Skin epidermis (tissue), 12 donors: ENCODE results near the gene ATF6.
A peak's percentile ranks its signal among the peaks of the same experiment; 100 is the strongest.

Experiments used
- H3K27ac ChIP-seq, 21 experiments: fragments of 200-600 bp; sonication (generic) in 11 of 21; one replicate each; pipeline ENCODE4 v1.5.0; 2020; ENCODE audit warnings: mild to moderate bottlenecking in 3 of 21, inconsistent platforms in 2 of 21, moderate library complexity in 2 of 21
- H3K4me3 ChIP-seq, 7 experiments: fragments of 200-600 bp; sonication (generic) in 2 of 7; one replicate each; pipeline ENCODE4 v1.5.0; 2020; ENCODE audit warnings: inconsistent platforms in 2 of 7, mild to moderate bottlenecking in 2 of 7, moderate library complexity in 1 of 7

Gene ATF6

DNA sequence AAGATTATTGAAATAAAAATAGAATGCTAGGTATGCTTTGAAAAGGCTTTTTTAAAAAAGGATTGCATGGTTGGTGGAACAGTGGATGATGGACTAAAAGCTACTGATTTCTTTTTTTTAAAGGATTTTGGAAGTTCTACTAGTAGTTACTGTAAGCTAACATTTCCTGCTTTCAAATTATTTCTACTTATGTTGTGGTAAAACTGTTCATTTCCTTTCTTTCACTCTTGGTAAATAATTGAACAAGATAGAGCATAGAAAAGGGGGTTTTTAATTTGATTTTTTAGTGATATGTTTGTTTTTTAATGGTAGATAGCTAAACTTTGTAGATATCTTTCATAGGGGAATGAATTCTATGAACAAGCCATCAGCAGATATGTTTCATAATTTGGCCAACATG lies 153.1 kb downstream of the ATF6 start:
- peak overlapping the region in 2 of 21 experiments; percentile 0 to 63 for H3K27ac ChIP-seq

DNA sequence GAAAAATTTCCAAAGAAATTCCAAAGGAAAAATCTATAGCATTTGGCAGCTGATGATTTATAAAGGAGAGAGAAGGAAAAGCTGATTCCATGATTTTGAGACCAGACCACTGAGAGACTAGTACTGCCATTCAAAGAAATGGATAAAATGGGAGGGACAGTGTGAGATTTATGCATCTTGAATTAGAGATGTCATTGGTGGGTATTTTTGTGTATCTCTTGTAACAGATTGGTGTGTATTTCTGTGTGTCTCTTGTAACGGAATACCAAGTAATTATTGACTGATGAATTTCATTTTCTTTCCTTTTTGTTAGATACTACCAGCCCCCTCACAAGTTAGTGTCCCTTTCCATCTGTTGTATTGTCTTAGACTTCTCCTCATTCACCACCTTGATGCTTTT lies 155.4 kb downstream of the ATF6 start:
- H3K27ac ChIP-seq = peak overlapping the region in 3 of 21 experiments; percentile 2 to 51 (median 29)

More for the DNA sequence above, 153.1 kb downstream of the ATF6 start:
- H3K4me3 ChIP-seq = no peak overlapping the region

DNA sequence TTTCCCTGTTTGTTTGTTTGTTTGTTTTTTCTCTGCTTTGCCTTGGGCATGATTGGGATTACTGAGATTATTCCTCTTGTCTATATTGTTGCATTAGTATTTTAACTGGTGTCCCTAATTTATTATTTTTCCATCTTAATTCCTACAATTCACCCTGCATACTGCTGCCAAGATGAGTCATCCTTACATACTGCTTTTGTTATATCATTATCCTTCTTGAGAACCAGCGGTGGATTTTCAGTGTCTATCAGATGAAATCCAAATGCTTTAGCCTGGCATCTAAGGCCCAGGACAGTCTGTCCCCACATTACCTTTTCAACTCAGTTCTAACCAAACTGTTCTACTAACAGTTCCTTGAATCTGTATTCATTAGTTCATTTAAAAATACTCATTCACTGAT lies 155.9 kb downstream of the ATF6 start:
- Histone ChIP-seq H3K27ac (peak overlapping the region in 2 of 21 experiments; percentile 14 to 44), H3K4me3 (no peak overlapping the region)

More for the DNA sequence above, 155.4 kb downstream of the ATF6 start:
- H3K4me3 ChIP-seq = no peak overlapping the region

DNA sequence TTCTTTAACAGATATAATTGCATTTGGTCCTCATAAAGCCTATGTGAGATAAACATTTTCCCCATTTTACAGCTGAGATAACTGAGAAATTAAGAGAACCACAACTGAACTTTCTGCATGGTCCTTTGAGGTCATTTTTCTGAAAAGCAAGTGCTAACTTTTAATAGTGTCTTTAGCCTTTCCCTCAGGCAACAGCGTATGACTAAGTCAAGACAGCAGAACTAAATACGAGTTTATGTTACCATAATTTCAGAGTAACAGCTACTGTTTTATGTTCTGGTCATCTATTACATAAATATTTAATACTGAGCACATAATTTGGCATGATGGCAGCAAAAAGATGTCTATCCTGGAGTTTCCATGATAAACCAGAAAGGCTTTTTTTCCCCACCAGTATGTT lies 161.9 kb downstream of the ATF6 start:
- Histone ChIP-seq H3K27ac (no peak overlapping the region), H3K4me3 (no peak overlapping the region)

DNA sequence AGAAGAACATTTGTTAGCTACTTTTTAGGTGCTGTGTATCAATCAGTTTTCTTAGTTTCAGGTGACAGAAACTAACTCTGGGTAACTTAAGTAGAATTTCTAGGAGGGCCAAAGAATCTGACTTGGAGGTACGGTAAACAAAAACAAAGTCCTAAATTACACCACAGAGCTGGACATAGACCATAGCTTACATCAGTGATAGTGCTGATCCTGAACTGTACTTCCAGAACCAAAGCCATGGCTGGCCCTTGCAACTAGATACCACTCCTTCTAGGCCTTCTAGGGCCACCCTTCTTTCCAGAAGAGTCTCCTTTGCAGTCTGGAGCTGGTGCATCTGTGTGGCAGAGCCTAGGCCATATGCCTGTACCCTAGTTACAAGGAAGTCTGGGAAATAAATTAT lies 163.0 kb downstream of the ATF6 start:
- H3K27ac ChIP-seq = peak overlapping the region in 6 of 21 experiments; percentile 7 to 58 (median 46)
- no peak overlapping the region for H3K4me3 ChIP-seq

DNA sequence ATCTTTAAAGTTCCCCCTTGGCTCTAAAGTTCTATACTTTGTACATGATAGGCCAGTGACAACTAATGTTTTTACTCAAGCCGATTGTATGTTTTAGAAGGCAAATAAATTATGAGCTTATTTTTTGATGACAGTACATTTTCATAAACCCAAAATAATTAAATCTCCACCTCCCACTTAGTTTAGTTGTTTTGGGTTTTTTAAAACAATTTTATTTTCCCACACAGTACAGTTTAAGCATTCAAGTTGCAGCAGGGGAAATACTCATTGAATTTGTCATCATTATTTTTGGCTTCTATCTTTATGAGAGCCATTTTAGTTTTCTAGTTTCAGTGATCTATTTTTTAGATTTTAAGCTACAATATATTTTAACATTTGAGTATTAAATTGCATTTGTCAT lies 163.9 kb downstream of the ATF6 start:
- Histone ChIP-seq H3K4me3 (no peak overlapping the region), H3K27ac (peak overlapping the region in 5 of 21 experiments; percentile 17 to 58 (median 50))

DNA sequence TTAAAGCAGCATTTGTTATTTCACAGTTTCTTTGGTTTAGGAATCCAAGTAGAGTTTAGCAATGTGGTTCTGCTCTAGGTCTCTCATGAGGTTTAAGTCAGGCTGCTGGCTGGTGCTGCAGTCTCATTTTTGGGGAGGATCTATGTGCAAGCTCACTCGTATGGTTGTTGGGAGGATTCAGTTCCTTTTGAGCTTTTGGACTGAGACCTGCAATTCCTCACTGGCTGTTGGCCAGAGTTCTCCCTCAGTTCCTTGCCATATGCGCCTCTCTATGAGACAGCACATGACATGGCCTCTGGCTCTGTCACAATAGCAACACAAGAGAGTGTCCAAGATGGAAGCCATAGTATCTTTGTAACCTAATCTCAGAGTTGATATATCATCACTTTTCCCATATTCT lies 166.5 kb downstream of the ATF6 start:
- Histone ChIP-seq H3K4me3 (no peak overlapping the region), H3K27ac (peak overlapping the region in 1 of 21 experiments; percentile 64)

DNA sequence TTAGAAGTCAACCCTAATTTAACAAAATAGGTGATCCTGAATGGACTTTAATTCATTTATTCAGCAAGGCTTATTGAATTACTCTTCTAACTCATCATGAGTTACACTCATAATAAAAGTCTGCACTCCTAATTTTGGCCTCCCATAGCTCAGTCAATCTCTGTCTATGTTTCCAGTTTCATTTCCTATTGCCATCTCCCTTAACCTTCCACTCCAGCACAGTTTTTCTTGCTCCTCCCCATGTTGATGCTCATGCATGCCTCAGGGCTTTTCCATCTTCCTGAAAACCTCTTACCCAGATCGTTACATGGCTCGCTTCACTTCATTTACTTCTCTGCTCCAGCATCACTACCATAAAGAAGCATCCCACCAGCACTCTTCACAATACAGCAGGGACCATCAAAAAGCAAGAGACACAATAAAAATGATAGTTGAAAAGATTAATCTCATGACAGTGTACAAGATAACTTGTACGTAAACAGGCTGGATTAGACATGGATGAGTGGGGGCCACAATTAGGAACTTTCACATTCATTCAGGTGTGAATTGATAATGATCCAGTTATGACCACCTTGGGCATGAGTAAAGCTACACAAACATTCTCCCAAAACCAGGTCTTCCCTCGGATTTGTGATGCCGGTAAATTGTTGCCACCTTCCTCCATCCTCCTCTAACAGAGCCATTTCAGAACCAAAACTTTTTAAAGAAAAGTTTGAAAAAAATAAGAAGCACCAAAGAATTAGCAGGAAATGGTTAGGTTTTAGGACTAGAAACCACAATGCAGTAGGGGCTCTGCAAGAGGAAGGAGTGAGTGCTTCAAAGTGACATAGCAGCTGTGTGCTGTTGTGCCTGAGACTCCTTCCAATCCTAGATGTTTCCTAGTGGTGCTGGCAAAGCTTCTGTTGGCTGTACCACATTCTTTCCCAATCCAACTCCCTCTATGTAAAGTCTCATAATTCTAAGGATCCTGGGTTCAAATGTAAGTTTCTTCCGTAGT lies 167.8 kb downstream of the ATF6 start:
- peak overlapping the region in 5 of 21 experiments; percentile 16 to 64 (median 24) for H3K27ac ChIP-seq
- H3K4me3 ChIP-seq = no peak overlapping the region

DNA sequence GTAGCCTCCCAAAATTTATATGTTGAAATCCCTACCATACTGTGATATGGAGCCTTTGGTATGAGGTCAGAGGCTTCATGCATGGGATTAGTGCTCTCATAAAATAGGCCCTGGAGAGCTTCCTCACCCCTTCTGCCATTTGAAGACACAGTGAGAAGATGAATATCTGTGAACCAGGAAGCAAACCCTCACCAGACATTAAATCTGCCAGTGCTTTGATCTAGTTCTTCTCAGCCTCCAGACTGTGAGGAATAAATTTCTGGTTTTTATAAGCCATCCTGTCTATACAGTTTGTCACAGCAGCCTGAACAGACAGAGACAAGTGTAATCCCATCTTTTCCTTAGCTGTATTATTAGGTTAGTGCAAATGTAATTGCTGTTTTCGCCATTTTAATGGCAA lies 169.1 kb downstream of the ATF6 start:
- Histone ChIP-seq H3K27ac (peak overlapping the region in 2 of 21 experiments; percentile 24 to 48), H3K4me3 (no peak overlapping the region)

DNA sequence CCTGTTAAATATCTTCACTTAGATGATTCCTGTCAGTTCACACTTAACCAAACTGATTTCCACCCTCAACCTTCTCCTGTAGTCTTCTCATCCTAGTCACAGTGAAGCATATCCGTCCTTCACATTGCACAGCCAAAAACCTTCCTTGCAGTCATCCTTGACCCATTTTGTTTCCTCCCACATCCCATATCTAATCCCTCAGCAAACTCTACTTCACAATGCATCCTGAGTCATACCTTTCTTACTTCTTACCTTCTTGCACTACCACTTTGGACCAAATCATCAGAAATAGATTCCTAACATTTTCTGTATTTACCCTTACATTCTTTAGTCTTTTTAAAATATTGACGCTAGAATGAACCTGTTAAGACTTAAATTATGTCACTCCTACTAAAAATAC lies 170.7 kb downstream of the ATF6 start:
- Histone ChIP-seq H3K27ac (no peak overlapping the region), H3K4me3 (no peak overlapping the region)

DNA sequence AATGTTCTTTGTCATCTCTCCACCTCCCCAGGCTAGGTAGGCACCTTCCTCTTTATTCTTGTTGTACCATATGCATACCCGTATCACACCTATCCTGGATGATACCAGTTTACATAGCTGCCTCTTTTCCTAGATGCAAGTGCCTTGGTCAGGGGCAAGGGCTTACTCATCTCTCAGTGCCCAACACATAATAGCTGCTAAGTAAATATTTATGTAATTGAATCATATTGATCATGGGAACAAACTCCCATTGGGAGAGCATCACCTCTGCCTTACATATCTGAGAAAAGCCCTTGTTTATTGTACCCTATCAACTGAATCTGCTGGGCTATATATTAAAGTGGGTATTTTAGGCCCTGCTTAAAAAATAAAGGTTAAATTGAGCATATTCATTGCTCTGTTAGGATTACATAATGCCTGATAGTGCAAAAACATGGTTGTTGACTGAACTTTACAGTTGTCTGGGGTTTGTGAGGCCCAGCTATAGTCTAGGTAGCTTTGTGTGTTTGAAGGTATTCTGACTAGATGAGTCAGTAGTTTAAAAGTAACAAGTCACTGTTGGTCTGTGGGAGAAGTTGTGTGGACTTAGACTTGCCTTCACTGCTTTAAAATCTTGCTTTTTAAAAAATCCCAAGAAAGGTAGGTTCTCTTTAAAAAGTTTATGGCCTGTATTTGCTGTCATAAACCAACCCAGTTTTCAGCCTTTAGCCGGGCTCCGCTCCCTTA lies 174.9 kb downstream of the ATF6 start:
- H3K27ac ChIP-seq = no peak overlapping the region
- no peak overlapping the region for H3K4me3 ChIP-seq

DNA sequence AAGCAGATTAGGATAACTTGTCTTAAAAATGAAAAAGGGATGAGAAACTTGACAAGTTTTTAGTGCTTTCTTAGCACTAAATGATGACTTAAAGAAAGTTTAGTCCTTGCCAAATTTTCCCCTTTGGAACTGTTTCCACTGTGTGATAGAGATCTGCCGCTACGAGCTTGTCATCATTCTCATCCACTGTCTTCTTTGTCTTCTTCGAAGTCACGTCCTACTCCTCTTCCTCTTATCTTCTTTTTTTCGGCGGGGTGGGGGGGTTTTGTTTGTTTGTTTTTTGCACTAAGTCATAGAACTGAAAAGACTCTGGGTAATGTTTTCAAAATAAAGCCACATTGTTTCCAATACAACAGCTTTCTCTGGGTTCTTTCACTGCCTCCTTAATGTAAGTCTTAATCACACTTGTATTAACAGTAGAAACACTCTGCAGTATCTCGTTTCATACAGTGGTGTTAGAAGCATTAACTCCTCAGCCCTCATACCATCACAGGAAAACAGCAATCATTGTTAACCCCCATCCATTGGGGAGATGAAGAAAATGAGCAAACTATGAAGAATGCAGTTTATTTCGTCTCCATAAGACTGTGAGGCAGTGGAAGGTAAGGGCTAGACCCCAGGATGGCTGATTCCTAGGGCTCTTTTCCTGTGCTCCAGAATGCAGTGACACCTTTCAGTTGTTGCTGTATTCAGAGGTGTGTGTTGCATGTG lies 175.8 kb downstream of the ATF6 start:
- Histone ChIP-seq H3K4me3 (no peak overlapping the region), H3K27ac (no peak overlapping the region)

DNA sequence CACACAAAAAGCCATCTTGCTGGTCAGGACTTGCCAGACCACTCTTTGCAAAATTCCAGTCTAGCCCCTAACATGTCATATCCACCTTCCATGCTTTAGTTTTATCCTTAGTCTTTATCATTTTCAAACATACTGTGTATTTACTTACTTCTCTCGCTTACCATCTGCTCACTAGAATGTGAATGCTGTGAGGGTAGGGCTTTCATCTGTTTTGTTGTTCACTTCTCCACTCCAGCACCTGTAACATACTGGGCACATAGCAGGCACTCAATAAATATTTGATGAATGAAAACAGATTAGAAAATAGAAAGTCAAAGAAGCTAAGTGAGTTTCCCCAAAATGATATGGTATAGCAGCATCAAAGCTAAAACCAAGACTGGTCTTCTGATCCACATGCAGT lies 177.6 kb downstream of the ATF6 start:
- H3K27ac ChIP-seq = no peak overlapping the region
- no peak overlapping the region for H3K4me3 ChIP-seq

DNA sequence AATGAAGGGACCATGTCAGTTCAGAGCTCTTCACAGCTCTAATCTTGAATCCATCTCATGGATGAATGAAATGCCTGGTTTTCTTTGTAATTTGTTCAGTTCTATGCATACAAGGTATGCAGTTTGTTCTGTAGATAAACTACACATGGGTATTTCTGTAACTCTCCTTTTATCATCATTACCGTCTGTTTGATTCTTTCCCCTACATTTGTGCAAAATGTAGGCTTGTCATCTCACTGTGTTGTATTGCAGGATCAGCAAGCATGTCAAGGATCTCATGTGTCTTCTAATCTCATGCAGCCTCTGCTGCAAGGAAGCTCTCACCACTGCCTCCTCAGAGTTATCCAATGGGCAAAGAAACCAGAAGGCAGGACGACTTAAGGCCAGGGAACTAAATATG lies 178.3 kb downstream of the ATF6 start:
- Histone ChIP-seq H3K4me3 (no peak overlapping the region), H3K27ac (no peak overlapping the region)

DNA sequence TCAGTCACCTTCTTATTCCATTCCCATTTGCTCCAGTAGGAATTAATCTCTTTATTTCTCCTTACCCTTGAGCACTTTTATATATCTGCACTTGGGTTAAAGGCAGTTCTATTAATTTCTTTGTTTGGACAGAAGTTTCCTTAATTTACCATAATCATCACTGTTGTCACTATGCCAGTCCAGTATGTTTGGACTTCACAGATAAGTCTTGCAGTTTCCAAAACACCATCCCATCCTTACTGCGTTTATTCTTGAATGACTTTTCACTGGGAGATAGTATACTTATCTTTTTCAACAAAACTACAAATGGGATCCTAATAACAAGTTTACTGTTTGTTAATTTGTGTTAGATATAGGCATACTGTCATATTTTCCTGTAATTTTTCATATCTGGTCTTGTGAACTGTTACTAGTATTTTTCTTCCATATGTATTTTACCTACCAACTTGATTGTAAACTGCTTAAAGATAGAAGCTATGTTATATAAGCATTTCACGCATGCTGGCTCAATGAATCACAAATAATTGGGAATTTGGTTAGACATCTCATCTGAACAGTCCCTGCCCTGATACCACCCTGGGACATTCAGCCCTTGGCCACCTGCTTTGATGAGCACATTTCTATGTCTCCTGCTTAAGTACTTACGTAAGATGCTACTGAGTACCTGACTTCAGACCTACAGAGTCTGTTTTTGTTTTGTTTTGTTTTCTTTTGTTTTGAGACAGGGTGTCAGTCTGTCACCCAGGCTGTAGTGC lies 179.4 kb downstream of the ATF6 start:
- Histone ChIP-seq H3K27ac (peak overlapping the region in 2 of 21 experiments; percentile 52 to 60), H3K4me3 (no peak overlapping the region)

DNA sequence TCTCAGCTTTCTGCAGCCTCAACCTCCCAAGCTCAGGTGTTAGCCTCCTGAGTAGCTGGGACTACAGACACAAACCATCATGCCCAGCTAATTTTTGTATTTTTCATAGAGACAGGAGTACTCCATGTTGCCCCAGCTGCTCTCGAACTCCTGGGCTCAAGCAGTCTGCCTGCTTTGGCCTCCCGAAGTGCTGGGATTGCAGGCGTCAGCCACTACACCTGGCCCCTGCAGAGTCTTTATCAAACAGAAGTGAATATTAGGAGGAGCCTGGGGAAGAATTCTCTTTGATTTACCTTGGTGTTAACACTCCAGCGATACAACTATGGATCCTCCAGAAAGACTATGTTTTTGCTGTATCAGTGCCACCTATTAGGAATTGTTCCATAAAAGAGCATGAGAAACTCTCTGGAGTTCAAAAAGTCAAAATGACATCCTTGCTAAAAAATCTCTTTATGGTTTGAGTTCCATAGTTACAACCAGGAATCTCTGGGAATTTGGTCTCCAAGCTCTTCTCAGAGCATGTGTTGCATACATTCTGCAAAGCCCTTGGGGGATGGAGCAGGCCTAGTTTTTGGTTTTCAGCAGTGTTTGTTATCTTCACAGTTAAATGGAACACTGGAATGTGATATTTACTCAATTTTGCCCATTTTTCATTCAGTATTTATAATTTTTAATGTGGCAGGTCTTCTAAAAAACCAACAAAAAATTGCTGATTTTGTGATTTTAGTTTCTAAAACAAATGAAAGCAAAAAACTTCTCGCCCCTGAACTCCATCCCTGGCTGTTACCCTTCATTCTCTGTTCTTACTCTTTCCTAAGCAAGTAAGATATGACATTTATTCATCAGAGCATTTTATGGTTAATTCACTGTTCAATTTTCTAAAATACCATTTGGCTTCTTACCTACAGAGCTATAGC lies 180.2 kb downstream of the ATF6 start:
- no peak overlapping the region for H3K4me3 ChIP-seq
- peak overlapping the region in 5 of 21 experiments; percentile 9 to 67 (median 57) for H3K27ac ChIP-seq

DNA sequence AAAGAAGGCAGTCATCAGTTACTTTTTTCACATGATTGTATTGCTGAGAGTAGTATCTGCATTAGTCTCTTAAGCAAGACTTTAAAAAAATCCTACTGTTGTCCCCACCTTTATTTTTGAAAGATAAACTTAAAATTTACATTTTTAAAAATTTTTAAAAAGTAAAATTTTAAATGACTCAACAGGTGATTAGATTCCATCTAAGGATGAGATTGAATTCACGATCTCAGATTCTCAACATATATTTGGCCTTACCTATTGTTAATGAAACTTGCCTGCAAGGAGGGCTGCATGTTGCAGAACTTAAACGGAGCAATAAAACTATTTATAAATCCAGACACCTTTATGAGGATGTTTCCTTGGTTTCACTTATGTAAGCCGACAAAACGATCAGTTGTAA lies 182.3 kb downstream of the ATF6 start:
- H3K27ac ChIP-seq = no peak overlapping the region
- H3K4me3 ChIP-seq = no peak overlapping the region

DNA sequence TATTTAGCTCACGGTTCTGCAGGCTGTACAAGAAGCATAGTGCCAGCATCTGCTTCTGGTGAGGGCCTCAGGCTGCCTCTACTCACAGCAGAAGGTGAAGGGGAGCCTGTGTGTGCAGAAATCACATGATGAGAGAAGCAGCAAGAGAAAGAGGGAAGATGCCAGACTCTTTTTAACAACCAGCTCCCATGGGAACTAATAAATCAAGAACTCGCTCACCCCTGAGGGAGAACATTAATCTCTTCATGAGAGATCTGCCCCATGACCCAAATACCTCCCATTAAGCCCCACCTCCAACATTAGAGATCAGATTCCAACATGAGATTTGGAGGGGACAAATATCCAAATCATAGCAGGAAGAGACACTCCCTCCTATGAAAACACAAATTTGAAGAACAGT lies 183.4 kb downstream of the ATF6 start:
- no peak overlapping the region for H3K27ac ChIP-seq

More for the DNA sequence above, 183.4 kb downstream of the ATF6 start:
- no peak overlapping the region for H3K4me3 ChIP-seq
